Activated CD4-positive, alpha-beta memory T cell treated with anti-CD3 and anti-CD28 coated beads, Interleukin-2, amount 10 ng/mL, durations not matched to agents 7 days and 5 days (primary cell): ENCODE data around the gene CTU2. TPM values are rescaled to one million over a fixed set of nuclear protein-coding genes. Genes with fewer than 3 reads are reported as not detected.
"Not testable (repeated sequence)": the region's sequence is repeated elsewhere in the genome, so short reads cannot be mapped to it uniquely, and the experiment has no call there.

Source experiments
- CTCF ChIA-PET: fragments of 350-600 bp; sonication (Branson Sonifier 250); formaldehyde crosslinking; loops from one replicate; lab custom pipeline; 2021; ENCODE audit warnings: antibody characterized with exemption, inconsistent platforms; lab: Charles Lee
- POLR2A ChIA-PET: fragments of 350-600 bp; sonication (Branson Sonifier 250); formaldehyde crosslinking; loops from one replicate; lab custom pipeline; 2021; ENCODE audit warnings: antibody characterized with exemption; lab: Charles Lee
- DNase-seq: peaks from one replicate; pipeline ENCODE4 v3.0.0-alpha.2; 2020
- H3K27ac Mint-ChIP-seq: one replicate; pipeline ENCODE4 v1.8.0; 2021; ENCODE audit warnings: mild to moderate bottlenecking, mixed read lengths
- H3K27me3 Mint-ChIP-seq: one replicate; pipeline ENCODE4 v1.8.0; 2021; ENCODE audit warnings: mixed read lengths
- H3K36me3 Mint-ChIP-seq: one replicate; pipeline ENCODE4 v1.8.0; 2021; ENCODE audit warnings: low read depth, mixed read lengths
- H3K4me1 Mint-ChIP-seq: one replicate; pipeline ENCODE4 v1.8.0; 2021; ENCODE audit warnings: mixed read lengths
- H3K4me3 Mint-ChIP-seq: one replicate; pipeline ENCODE4 v1.8.0; 2021; ENCODE audit warnings: mild to moderate bottlenecking, mixed read lengths
- H3K9me3 Mint-ChIP-seq: one replicate; pipeline ENCODE4 v1.8.0; 2021; ENCODE audit warnings: mixed read lengths
- total RNA-seq, 2 experiments: library from RNA; stranded (reverse); gene quantifications; one replicate each; pipeline ENCODE4 v1.2.3, GENCODE V29; 2021

The CTU2 gene
- 10 to 100 TPM; 16.5 to 17.3 TPM for total RNA-seq

DNA sequence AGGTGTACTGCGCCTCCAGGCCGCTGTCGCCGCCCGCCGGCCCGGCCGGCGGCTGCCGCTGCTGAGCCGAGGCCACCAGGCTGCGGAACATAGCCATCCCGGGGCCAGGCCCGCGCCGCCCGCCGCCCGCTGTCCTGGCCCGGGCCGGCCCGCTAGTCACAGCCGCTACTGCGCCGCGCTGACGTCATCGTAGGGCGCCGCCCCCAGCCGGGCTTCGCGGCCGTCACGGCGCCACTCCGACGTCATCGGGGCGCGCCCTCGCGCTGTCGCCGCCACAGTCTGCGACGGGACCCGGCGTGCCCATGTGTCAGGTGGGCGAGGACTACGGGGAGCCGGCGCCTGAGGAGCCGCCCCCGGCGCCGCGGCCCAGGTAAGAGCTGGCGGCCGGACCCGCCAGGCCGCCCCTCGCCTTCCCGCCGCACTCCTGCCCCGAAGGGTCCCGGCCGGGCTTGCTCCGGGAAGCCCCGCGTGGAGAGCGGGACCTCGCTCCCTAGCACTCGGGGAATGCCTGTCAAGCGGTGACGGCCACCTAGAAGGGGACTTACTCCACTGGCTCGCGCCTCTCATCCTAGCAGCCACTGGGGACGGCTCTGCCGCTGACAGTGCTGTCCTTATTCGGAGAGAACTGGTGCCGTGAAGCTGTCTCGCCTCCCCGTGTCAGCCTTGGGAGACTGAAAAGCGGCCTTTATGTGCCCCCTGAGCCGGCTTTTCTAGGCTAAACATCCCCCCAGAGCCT is at the start of gene CTU2, which contains the start of gene RNF166:
Gene CTU2 (plus strand): TSS at position 275 of the 736 bp plus-strand sequence. CDS start 28 bp downstream, at position 303.
Gene RNF166 (minus strand): TSS at position 180 of the 736 bp plus-strand sequence. CDS start 83 bp downstream, at position 97.
- POLR2A ChIA-PET, result interaction anchor here (0.6 to 8.1 kb wide), 11 partner anchors 9 to 136 kb away, joined by 3 to 91 read pairs (median 10); partner anchors contain the start of genes APRT, CYBA, PIEZO1 and SNAI3
- peak within 1 kb of the TSS; percentile 98 for H3K27ac Mint-ChIP-seq
- no peaks in the 10 kb centered on the region for H3K9me3 Mint-ChIP-seq
- CTCF ChIA-PET, result interaction anchor here (1.2 to 1.7 kb wide), 3 partner anchors 21 to 31 kb away, joined by 5 to 7 read pairs (median 7); no protein-coding TSS in a partner anchor
- H3K4me3 Mint-ChIP-seq, result peak within 1 kb of the TSS; percentile 95
- DNase-seq, result peak; percentile 93
- peaks cover 44% of the 10 kb centered on the region for H3K4me1 Mint-ChIP-seq
- H3K36me3 Mint-ChIP-seq, result peaks cover 32% of the 10 kb centered on the region
- H3K27me3 Mint-ChIP-seq, result no peaks in the 10 kb centered on the region

DNA sequence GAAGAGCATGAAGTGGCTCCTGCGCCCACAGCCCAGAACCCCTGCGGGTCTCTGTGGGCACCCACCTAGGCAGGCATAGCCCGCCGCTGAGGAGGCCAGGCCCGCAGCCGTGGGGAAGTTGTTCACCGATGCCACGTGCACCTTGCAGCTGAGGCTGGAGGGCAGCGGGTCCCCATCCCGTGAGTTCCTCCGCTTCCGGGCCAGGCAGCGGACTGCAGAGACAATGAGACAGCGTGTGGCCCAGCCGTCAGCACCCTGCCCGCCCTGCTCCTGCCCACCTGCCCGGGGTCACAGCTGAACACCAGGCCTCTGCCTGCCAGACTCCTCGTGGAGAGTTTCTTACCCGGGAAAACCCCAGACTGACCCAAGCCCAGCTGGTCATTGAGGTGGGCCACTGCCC is 48.9 kb upstream of the CTU2 start:
- no peaks in the 10 kb centered on the region for H3K27me3 Mint-ChIP-seq
- H3K36me3 Mint-ChIP-seq, result peaks cover 31% of the 10 kb centered on the region
- no peaks in the 10 kb centered on the region for H3K9me3 Mint-ChIP-seq
- no peak overlapping the region for H3K27ac Mint-ChIP-seq
- ChIA-PET CTCF (no interaction called here), POLR2A (no interaction called here)
- H3K4me1 Mint-ChIP-seq, result peaks cover 21% of the 10 kb centered on the region
- DNase-seq, result no peak
- H3K4me3 Mint-ChIP-seq, result no peak overlapping the region

DNA sequence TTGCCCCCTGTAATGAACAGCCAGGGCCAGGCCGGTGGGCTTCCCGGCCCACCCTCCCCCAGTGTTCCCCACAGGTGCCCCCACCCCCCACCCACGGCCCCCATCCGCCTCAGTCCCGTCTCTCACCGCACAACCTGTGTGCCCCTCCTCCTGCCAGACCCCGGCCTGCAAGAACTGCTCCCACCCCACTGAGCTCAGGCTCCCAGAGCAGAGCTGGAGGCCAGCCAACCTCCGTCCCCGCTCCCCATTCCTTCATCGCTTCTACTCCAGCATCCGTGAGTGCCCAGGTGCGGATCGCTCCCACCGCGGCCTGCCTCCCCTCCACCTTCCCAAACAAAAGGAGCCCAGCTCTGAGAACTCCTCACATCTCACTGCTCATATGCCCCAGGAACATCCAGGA is 47.6 kb upstream of the CTU2 start:
- peaks cover 26% of the 10 kb centered on the region for H3K36me3 Mint-ChIP-seq
- peaks cover 18% of the 10 kb centered on the region for H3K4me1 Mint-ChIP-seq
- ChIA-PET CTCF (no interaction called here), POLR2A (no interaction called here)
- no peak for DNase-seq
- no peak overlapping the region for H3K27ac Mint-ChIP-seq
- H3K4me3 Mint-ChIP-seq, result no peak overlapping the region
- no peaks in the 10 kb centered on the region for H3K27me3 Mint-ChIP-seq
- no peaks in the 10 kb centered on the region for H3K9me3 Mint-ChIP-seq

DNA sequence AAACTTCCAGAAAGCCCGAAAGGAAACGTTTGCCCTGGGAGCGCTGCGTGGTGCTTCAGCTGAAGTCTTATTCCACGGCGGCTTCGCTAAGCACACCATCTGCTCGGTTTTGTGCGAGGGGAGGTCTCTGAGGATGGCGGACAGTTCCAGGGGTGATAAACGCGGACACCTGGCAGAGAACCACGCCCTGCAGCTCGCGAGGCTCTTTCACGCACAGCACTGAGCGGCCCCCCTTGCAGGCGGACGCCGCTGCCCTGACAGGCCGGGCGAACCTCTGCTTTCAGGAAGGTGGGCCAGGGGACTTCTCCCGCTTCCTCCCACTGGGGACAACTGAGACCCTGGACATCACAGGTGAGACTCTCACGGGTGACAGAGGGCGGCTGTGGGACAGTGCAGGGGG is 47.1 kb upstream of the CTU2 start:
- CTCF ChIA-PET, result interaction anchor here (1.0 kb wide), 1 partner anchor 78 kb away, joined by 3 read pairs; no protein-coding TSS in a partner anchor
- POLR2A ChIA-PET, result no interaction called here
- H3K27me3 Mint-ChIP-seq, result no peaks in the 10 kb centered on the region
- H3K4me3 Mint-ChIP-seq, result no peak overlapping the region
- peaks cover 24% of the 10 kb centered on the region for H3K36me3 Mint-ChIP-seq
- no peak overlapping the region for H3K27ac Mint-ChIP-seq
- no peaks in the 10 kb centered on the region for H3K9me3 Mint-ChIP-seq
- peaks cover 21% of the 10 kb centered on the region for H3K4me1 Mint-ChIP-seq
- DNase-seq, result no peak

DNA sequence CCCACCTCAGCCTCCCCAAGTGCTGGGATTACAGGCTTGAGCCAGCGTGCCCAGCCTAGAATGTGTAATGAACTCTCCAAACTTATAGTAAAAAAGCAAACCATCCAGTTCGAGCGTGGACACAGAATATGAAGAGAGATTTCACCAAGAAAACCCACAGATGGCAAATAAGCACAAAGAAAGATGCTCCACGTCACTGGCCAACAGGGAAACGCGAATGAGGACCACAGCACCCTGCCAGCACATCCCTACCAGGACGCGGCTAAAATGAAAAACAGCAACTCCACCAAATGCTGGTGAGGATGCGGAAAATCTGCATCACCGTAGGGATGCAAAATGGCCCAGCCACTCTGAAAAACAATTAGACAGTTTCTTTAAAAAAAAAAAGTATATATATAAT is 44.8 kb upstream of the CTU2 start:
- Mint-ChIP-seq H3K27ac (no peak overlapping the region), H3K4me1 (peaks cover 25% of the 10 kb centered on the region), H3K9me3 (no peaks in the 10 kb centered on the region), H3K27me3 (no peaks in the 10 kb centered on the region), H3K4me3 (peak overlapping the region; percentile 36), H3K36me3 (peaks cover 18% of the 10 kb centered on the region)
- POLR2A ChIA-PET, result no interaction called here
- CTCF ChIA-PET, result no interaction called here
- DNase-seq, result no peak

DNA sequence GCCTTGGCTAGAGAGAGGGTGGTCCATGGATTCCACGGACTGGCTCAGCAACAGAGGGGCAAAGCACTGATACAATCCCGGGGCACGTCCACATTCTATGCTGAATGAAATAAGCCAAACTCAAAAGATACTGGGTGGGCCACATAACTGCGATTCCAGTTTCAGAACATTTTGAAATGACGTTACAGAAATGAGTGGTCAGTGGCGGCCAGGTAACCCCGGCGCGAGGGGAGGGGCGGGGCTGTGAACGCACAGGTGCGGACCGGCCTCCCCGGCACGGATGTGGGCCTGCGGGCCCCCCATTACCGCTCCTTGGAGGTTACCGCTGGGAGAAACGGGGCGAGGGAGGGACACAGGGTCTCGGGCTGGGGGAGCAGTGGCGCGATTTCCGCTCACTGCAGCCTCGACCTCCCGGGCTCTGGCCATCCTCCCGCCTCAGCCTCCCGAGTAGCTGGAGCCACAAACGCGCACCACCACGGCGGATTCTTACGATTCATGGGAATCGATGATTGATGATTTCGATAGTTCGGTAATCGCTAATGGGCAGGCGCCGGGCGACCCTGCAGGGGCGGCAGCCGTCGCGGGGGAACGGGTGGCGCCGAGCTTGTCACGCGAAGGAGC is 44.0 kb upstream of the CTU2 start:
- no peaks in the 10 kb centered on the region for H3K9me3 Mint-ChIP-seq
- H3K4me1 Mint-ChIP-seq, result peaks cover 25% of the 10 kb centered on the region
- peak; percentile 38 for DNase-seq
- no peaks in the 10 kb centered on the region for H3K27me3 Mint-ChIP-seq
- CTCF ChIA-PET, result interaction anchor here (1.0 kb wide), 1 partner anchor 9 kb away, joined by 4 read pairs; no protein-coding TSS in a partner anchor
- H3K4me3 Mint-ChIP-seq, result peak overlapping the region; percentile 91
- POLR2A ChIA-PET, result interaction anchor here (0.7 to 2.5 kb wide), 10 partner anchors 10 to 150 kb away, joined by 3 to 18 read pairs (median 4); partner anchors contain the start of gene APRT
- H3K36me3 Mint-ChIP-seq, result peaks cover 19% of the 10 kb centered on the region
- peak overlapping the region; percentile 78 for H3K27ac Mint-ChIP-seq

DNA sequence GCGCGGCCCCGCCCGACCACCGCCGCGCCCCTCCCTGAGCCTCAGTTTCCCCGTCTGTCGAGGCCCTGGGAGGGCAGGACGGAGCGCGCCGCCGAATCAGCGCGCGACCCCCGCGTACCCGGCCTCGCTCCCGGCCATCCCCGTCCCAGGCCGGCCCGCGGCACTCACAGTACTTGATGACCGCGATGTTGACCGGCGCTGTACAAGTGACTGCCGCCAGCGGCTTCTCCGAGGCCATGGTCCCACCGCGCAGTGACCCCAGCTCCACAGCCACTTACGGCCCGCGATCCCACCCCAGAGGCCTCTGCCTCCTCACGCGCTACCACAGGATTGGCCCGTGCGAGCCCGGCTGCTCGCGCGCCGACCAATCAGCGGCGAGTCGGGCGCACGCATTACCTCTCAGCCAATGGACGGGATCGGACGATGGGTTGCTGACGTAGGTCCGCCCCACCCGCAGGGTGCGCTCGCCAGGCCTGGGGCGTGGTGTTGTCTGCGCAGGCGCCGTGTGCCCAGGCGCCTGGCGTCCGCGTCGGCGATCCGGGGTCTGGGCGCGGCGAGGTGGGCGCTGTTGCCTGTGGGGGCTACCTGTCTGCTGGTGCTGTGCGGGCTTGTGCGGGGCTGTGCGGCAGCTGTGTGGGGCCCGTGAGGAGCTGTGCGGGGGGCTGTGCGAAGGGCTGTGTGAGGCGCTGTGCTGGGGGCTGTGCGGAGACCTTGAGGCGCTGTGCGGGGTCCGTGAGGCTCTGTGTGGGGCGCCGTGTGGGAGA is 43.3 kb upstream of the CTU2 start, which contains the start of gene MVD:
Gene MVD (minus strand): TSS at position 249 of the 764 bp plus-strand sequence. CDS start 11 bp downstream, at position 238.
- ChIA-PET CTCF (interaction anchor here (1.0 kb wide), 1 partner anchor 9 kb away, joined by 4 read pairs; no protein-coding TSS in a partner anchor), POLR2A (interaction anchor here (0.7 to 2.5 kb wide), 12 partner anchors 9 to 149 kb away, joined by 3 to 18 read pairs (median 4); partner anchors contain the start of genes APRT and CYBA)
- peak within 1 kb of the TSS; percentile 91 for H3K4me3 Mint-ChIP-seq

DNA sequence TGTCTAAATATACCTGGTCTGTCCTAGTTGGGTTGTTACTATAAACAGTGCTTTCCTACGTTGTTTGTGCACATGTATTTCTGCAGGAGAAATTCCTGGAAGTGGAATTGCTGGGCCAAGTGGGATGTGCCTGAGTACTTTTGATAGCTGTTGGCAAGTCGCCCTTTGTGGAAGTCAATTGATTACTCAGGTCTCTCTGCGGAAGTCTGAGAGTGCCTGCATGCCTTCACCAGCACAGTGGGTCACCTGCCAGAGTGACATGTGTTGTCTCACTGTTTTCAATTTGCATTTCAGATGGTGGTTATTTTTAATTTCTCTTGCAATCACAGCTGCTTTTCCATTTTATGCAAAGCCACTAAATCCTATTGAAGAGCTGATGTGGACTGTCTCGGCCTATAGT is 41.2 kb upstream of the CTU2 start:
- no peak for DNase-seq
- CTCF ChIA-PET, result interaction anchor here (1.4 kb wide), 1 partner anchor 20 kb away, joined by 4 read pairs; no protein-coding TSS in a partner anchor
- Mint-ChIP-seq H3K4me3 (peak overlapping the region; percentile 50), H3K4me1 (peaks cover 23% of the 10 kb centered on the region), H3K27me3 (no peaks in the 10 kb centered on the region), H3K36me3 (peaks cover 20% of the 10 kb centered on the region), H3K27ac (no peak overlapping the region), H3K9me3 (no peaks in the 10 kb centered on the region)
- POLR2A ChIA-PET, result interaction anchor here (0.9 to 1.1 kb wide), 3 partner anchors 39 to 145 kb away, joined by 3 to 4 read pairs (median 3); no protein-coding TSS in a partner anchor

More for the DNA sequence above, 43.3 kb upstream of the CTU2 start, which contains the start of gene MVD:
- Mint-ChIP-seq H3K4me1 (peaks cover 25% of the 10 kb centered on the region), H3K9me3 (no peaks in the 10 kb centered on the region), H3K27ac (peak within 1 kb of the TSS; percentile 86), H3K36me3 (peaks cover 20% of the 10 kb centered on the region), H3K27me3 (no peaks in the 10 kb centered on the region)
- peak; percentile 97 for DNase-seq

DNA sequence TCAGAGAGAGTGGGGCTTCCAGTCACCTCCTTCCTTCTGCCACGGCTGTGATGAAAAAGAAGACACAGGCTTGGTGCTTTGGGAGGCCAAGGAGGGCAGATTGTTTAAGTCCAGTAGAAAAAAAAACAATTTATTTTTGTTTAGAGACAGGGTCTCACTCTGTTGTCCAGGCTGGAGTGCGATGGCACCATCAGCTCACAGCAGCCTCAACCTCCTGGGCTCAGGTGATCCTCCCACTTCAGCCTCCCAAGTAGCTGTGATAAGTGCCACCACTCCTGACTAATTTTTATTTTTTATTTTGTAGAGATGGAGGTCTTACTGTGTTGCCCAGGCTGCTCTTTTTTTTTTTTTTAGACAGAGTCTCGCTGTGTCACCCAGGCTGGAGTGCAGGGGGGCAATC is 40.7 kb upstream of the CTU2 start:
- POLR2A ChIA-PET, result interaction anchor here (0.9 kb wide), 1 partner anchor 145 kb away, joined by 4 read pairs; no protein-coding TSS in a partner anchor
- Mint-ChIP-seq H3K9me3 (no peaks in the 10 kb centered on the region), H3K27me3 (no peaks in the 10 kb centered on the region), H3K27ac (no peak overlapping the region), H3K4me3 (no peak overlapping the region), H3K4me1 (peaks cover 22% of the 10 kb centered on the region), H3K36me3 (peaks cover 18% of the 10 kb centered on the region)
- CTCF ChIA-PET, result interaction anchor here (1.4 kb wide), 1 partner anchor 20 kb away, joined by 4 read pairs; no protein-coding TSS in a partner anchor
- DNase-seq, result no peak

DNA sequence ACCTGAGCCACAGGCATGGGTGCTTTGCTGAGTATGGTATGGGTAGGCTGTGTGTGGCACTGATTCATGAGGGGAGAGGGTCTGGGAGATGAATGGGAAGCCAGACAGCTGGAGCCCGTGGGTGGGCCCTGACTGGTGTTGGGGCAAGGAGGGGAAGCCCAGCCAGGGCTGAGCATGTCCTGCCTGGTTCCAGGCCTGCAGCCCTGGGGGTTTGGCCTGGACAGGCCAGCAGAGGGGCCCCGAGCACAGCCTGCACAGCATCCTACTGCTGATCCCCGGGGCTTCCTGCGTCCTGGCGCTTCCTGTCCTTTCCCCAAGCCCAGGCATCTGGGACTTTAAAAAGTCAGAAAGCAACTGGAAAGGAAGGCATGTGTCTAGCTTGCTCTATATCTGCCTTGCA is 38.8 kb upstream of the CTU2 start:
- Mint-ChIP-seq H3K27me3 (no peaks in the 10 kb centered on the region), H3K4me1 (peaks cover 10% of the 10 kb centered on the region), H3K9me3 (no peaks in the 10 kb centered on the region), H3K4me3 (no peak overlapping the region), H3K36me3 (peaks cover 14% of the 10 kb centered on the region), H3K27ac (no peak overlapping the region)
- ChIA-PET POLR2A (no interaction called here), CTCF (interaction anchor here (1.0 kb wide), 1 partner anchor 31 kb away, joined by 3 read pairs; no protein-coding TSS in a partner anchor)
- DNase-seq, result no peak

DNA sequence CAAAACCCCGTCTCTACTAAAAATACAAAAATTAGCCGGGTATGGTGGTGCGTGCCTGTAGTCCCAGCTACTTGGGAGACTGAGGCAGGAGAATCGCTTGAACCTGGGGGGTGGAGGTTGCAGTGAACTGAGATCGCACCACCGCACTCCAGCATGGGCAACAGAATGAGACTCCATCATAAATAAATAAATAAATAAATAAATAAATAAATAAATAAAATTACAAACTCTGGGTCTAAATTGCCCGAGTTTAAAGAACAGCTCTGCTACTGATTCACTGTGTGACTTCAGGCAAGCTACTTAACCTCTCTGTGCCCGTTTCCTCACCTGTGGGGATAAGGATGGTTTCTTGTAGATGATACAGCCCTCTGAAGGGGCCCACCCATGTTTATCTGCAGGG is 36.8 kb upstream of the CTU2 start:
- DNase-seq, H3K27me3 Mint-ChIP-seq, H3K4me3 Mint-ChIP-seq, CTCF ChIA-PET, H3K27ac Mint-ChIP-seq, H3K4me1 Mint-ChIP-seq, H3K9me3 Mint-ChIP-seq: not testable (repeated sequence)
- peaks cover 11% of the 10 kb centered on the region for H3K36me3 Mint-ChIP-seq
- POLR2A ChIA-PET, result interaction anchor here (1.2 kb wide), 1 partner anchor 12 kb away, joined by 3 read pairs; no protein-coding TSS in a partner anchor

DNA sequence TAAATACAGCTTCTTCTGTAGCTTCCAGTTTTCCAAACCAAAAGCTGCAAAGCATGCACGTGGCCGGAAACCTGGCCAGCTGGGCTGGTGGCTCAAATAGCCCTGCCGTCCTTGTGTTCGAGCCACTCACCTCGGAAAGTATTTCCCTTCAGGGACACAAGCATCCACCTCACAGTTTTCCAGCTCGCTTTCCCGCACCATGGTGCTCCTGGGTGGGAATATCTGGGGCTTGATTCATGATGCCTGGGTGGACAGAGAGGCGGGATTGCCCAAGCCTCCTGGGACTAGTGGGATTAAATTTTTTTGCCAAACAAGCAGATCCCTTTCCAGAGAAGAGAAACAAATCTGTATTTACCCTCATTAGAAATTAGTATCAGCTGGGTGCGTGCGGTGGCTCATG is 36.3 kb upstream of the CTU2 start:
- Mint-ChIP-seq H3K27ac (no peak overlapping the region), H3K27me3 (no peaks in the 10 kb centered on the region), H3K4me3 (no peak overlapping the region), H3K9me3 (no peaks in the 10 kb centered on the region), H3K36me3 (peaks cover 11% of the 10 kb centered on the region), H3K4me1 (peaks cover 2% of the 10 kb centered on the region)
- ChIA-PET POLR2A (interaction anchor here (1.2 kb wide), 1 partner anchor 11 kb away, joined by 3 read pairs; no protein-coding TSS in a partner anchor), CTCF (no interaction called here)
- no peak for DNase-seq
